ENCODE measurements around the gene CHST11.

The CHST11 gene

GRCh38 chr12:104515899-104516298 is 59.2 kb downstream of the CHST11 start:
- TF ChIP-seq, protein P1, sequence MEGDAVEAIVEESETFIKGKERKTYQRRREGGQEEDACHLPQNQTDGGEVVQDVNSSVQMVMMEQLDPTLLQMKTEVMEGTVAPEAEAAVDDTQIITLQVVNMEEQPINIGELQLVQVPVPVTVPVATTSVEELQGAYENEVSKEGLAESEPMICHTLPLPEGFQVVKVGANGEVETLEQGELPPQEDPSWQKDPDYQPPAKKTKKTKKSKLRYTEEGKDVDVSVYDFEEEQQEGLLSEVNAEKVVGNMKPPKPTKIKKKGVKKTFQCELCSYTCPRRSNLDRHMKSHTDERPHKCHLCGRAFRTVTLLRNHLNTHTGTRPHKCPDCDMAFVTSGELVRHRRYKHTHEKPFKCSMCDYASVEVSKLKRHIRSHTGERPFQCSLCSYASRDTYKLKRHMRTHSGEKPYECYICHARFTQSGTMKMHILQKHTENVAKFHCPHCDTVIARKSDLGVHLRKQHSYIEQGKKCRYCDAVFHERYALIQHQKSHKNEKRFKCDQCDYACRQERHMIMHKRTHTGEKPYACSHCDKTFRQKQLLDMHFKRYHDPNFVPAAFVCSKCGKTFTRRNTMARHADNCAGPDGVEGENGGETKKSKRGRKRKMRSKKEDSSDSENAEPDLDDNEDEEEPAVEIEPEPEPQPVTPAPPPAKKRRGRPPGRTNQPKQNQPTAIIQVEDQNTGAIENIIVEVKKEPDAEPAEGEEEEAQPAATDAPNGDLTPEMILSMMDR (IDR thresholded peaks at IDR 0.05): no peak

DNA sequence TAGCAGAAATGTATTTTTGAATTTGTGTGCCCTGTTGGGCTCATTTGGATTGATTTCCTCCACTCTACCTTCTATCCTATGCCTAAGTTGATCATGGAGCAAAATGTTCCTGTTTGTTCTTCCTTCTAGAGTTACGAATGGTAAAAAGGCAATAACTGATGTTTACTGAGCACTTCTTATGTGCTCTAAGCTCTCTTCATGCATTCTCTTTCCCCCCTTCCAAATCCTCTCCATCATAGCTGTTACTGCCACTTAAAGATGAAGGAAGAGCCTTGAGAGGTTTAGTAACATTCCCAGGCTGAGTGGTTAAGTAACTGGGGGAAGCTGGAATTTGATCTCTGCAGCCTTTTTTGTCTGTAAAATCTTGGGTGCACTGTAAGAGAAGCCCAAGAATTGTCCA is 60.1 kb downstream of the CHST11 start:
- TF ChIP-seq, protein P1 (IDR thresholded peaks at IDR 0.05): no peak

GRCh38 chr12:104517880-104518279 is 61.1 kb downstream of the CHST11 start:
- TF ChIP-seq, protein P1 (IDR thresholded peaks at IDR 0.05): no peak

GRCh38 chr12:104519190-104520019 is 62.7 kb downstream of the CHST11 start:
- TF ChIP-seq, protein P1 (IDR thresholded peaks at IDR 0.05): no peak

DNA sequence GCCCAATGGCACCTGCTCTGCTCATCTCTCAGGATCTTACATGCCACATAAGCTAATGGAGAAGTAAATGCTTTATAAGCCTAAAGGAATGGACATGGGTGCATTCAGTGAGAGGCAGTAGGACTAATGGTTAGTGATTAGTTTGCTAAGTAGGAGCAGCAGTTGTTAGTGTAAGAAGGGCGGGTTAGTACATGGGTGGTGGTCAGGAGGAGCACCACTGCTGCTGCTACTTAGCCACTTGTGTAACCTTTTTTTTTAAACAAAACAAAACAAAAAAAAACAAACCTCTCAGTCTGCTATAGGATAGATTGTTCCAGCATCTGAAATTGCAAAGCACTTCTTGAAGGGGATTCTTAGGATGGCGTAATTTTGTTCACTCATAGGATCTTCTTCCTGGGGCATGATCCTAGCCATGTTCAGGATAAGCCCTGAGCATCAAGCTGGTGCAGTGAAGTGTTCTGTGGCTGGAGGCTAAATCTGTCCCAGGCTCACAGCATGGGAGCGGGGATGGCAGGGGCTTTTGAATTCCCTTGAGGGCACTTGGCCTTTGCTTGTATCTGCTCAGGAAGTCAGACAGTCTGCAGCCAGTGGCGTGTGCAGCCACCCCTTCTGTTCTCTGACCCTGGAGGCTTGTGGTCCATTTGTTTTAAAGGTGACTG is 63.6 kb downstream of the CHST11 start:
- TF ChIP-seq, protein P1 (IDR thresholded peaks at IDR 0.05): no peak

DNA sequence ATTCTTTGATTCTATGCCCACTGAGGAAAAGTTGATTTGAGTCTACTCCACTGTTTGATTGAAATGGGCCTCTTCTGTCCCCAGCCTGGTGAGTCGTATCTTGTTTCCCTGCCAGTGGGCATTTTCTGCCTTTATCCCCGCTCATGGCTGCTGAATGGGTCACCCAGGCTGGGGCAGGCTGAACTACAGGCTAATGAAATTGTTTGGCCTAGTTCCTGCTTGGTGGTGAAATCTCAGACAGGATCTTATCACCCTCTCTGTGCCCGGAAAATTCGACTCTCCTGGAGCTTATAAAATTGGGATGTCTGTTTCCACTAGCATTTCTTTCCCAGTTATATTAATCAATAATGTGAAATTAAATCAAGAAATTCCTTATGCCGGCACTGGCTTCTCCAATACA is 65.0 kb downstream of the CHST11 start:
- TF ChIP-seq, protein P1 (IDR thresholded peaks at IDR 0.05): no peak

- TF ChIP-seq, protein P1 (IDR thresholded peaks at IDR 0.05): no peak
Measured at GRCh38 chr12:104522985-104523722, 66.4 kb downstream of the CHST11 start.
